A673 (cell line): Measurements from ENCODE around the gene GMDS.

Experiments
- CTCF ChIP-seq: fragments of 300-800, 200-600 bp; sonication (generic); conservative IDR thresholded peaks from 2 replicates; pipeline ENCODE4 v1.5.1; 2017; ENCODE audit warnings: low read depth, mild to moderate bottlenecking, antibody characterized with exemption, low read length, moderate library complexity, mixed read lengths
- EZH2 ChIP-seq: fragments of 200-600 bp; sonication (generic); IDR thresholded peaks from 2 replicates; pipeline ENCODE4 v1.6.1; 2017; ENCODE audit warnings: borderline replicate concordance, low read depth, mild to moderate bottlenecking, mixed read lengths, antibody characterized with exemption, low read length; ENCODE audit not compliant: poor library complexity, severe bottlenecking

GRCh38 chr6:1615151-1615852 lies 630.1 kb downstream of the GMDS start:
- TF ChIP-seq EZH2 (no peak), CTCF (no peak)
